Stomach (tissue), 9 donors: ENCODE measurements around the gene DGKD. TPM values are rescaled to one million over a fixed set of nuclear protein-coding genes. Genes with fewer than 3 reads are reported as not detected.

ENCODE experiments used
- DNase-seq, 2 donors: peaks; one replicate each; pipeline versions ENCODE4 v3.0.0 to v3.0.0-alpha.2; 2013 to 2019
- H3K27ac ChIP-seq, 5 donors: fragments of 200-600 bp in 4 of 5; sonication (generic) in 4 of 5; one replicate each; pipeline ENCODE4 v1.5.1; 2013 to 2019; ENCODE audit warnings: mild to moderate bottlenecking in 1 of 5, moderate library complexity in 1 of 5
- H3K27me3 ChIP-seq, 3 donors: fragments of 200-600 bp; sonication (generic); one replicate each; pipeline ENCODE4 v1.5.1; 2017 to 2019; ENCODE audit warnings: mixed run types in 1 of 3
- H3K36me3 ChIP-seq, 4 donors: fragments of 200-600 bp; sonication (generic); 1 replicate in 3 of 4; 2 replicates in 1 of 4; pipeline ENCODE4 v1.5.1; 2016 to 2019
- H3K4me1 ChIP-seq, 4 donors: fragments of 200-600 bp; sonication (generic); one replicate each; pipeline ENCODE4 v1.5.1; 2016 to 2019
- H3K4me3 ChIP-seq, 4 donors: fragments of 200-600 bp; sonication (generic) in 3 of 4; one replicate each; pipeline ENCODE4 v1.5.1; 2016 to 2019; ENCODE audit warnings: mild to moderate bottlenecking in 1 of 4
- H3K9me3 ChIP-seq, 4 donors: fragments of 200-600 bp; sonication (generic); one replicate each; pipeline ENCODE4 v1.5.1; 2016 to 2019
- EP300 ChIP-seq: sonication (generic); formaldehyde crosslinking; IDR thresholded peaks from one replicate; pipeline ENCODE4 v1.6.1; 2017; ENCODE audit warnings: antibody characterized with exemption
- POLR2A ChIP-seq, 4 donors: fragments of 450-650 bp; IDR thresholded peaks; one replicate each; pipeline ENCODE4 v1.6.1; 2016; ENCODE audit warnings: antibody characterized with exemption in 4 of 4, control low read depth in 2 of 4, mild to moderate bottlenecking in 1 of 4, moderate library complexity in 1 of 4
- POLR2AphosphoS5 ChIP-seq, 3 donors: sonication (generic); formaldehyde crosslinking; IDR thresholded peaks; one replicate each; pipeline ENCODE4 v1.6.1; 2016; ENCODE audit warnings: antibody characterized with exemption in 3 of 3
- WGBS, 5 donors: extraction: QIAGEN DNeasy Blood & Tissue Kit in 3 of 5; methylation state at CpG; one replicate each; pipeline versions ENCODE4 v1.1.5 to v1.1.7; 2013 to 2018; 5-methylcytosine and 5-hydroxymethylcytosine counted together
- intact Hi-C: fragments of 100-400 bp; cut with DNase I; formaldehyde crosslinking; loops from one replicate; pipeline ENCODE4 v1.15.1; 2023; ENCODE audit warnings: low total_unique reads
- polyA plus RNA-seq, 3 donors: library from polyadenylated mRNA; stranded (reverse); fragments of 200-250 nt; gene quantifications; one replicate each; pipeline ENCODE4 v1.2.3, GENCODE V29; 2013
- total RNA-seq, 5 donors: library from RNA; depleted of rRNA; stranded (reverse); fragments of >200 nt; gene quantifications; one replicate each; pipeline versions ENCODE4 v1.1.0 to v1.2.3, GENCODE V29; 2014 to 2016
- TF ChIP-seq, protein P1 (sequence below), 7 experiments: fragments of 450-650 bp in 4 of 7; fragments of 200-600 bp in 3 of 7; sonication (generic) in 3 of 7; IDR thresholded peaks; one replicate each; pipeline ENCODE4 v1.5.1; 2016 to 2019; ENCODE audit warnings: antibody characterized with exemption in 7 of 7, control low read depth in 2 of 7, mild to moderate bottlenecking in 1 of 7
- donor health status: healthy with polysubstance abuse.
- donor health status: Bipolar disorder and iron deficiency.
- donor health status: healthy.

The DGKD gene
- total and polyA plus RNA-seq, 8 donors, result 21.9 to 471 (median 202) TPM

DNA sequence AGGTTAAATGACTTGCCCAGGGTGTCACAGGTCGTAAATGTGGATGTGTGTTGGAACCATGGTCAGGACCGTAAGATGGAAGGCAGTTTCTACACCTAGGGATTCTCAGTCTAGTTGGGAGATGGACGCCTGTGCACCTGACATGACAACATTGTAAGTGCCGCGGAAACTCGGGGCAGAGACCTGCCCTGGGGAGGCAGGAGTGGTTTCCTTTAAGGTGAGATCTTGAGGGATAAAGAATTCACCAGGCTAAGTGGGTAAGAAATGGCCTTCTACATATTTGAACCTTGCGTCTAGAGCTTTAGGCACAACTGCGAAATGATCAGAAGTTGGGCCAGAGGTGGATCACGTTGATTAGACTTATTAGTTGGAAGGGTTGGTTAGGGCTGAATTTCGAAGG, 1.6 kb downstream of the DGKD start:
- H3K9me3 ChIP-seq, result no peaks in the 10 kb centered on the region
- no peak for DNase-seq
- intact Hi-C loops, result loop anchor here (10.0 kb wide), 1 partner anchor 89 kb away; no protein-coding TSS in a partner anchor
- no peaks in the 10 kb centered on the region for H3K27me3 ChIP-seq
- WGBS, 5 donors, result 70 to 86% (median 74%) methylated on average over 10 of the region's 10 CpGs
- peak overlapping the region in 1 of 5 donors; percentile 74 for H3K27ac ChIP-seq
- no peaks in the 10 kb centered on the region for H3K36me3 ChIP-seq
- TF ChIP-seq EP300 (no peak), POLR2AphosphoS5 (IDR thresholded peaks at IDR 0.05) (no peak), POLR2A (IDR thresholded peaks at IDR 0.05) (no peak)
- TF ChIP-seq, protein P1, sequence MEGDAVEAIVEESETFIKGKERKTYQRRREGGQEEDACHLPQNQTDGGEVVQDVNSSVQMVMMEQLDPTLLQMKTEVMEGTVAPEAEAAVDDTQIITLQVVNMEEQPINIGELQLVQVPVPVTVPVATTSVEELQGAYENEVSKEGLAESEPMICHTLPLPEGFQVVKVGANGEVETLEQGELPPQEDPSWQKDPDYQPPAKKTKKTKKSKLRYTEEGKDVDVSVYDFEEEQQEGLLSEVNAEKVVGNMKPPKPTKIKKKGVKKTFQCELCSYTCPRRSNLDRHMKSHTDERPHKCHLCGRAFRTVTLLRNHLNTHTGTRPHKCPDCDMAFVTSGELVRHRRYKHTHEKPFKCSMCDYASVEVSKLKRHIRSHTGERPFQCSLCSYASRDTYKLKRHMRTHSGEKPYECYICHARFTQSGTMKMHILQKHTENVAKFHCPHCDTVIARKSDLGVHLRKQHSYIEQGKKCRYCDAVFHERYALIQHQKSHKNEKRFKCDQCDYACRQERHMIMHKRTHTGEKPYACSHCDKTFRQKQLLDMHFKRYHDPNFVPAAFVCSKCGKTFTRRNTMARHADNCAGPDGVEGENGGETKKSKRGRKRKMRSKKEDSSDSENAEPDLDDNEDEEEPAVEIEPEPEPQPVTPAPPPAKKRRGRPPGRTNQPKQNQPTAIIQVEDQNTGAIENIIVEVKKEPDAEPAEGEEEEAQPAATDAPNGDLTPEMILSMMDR (IDR thresholded peaks at IDR 0.05), result no peak
- peaks cover 25 to 64% (median 44%) of the 10 kb centered on the region in 4 donors for H3K4me1 ChIP-seq
- peak overlapping the region; percentile 67 to 98 (median 83) for H3K4me3 ChIP-seq

DNA sequence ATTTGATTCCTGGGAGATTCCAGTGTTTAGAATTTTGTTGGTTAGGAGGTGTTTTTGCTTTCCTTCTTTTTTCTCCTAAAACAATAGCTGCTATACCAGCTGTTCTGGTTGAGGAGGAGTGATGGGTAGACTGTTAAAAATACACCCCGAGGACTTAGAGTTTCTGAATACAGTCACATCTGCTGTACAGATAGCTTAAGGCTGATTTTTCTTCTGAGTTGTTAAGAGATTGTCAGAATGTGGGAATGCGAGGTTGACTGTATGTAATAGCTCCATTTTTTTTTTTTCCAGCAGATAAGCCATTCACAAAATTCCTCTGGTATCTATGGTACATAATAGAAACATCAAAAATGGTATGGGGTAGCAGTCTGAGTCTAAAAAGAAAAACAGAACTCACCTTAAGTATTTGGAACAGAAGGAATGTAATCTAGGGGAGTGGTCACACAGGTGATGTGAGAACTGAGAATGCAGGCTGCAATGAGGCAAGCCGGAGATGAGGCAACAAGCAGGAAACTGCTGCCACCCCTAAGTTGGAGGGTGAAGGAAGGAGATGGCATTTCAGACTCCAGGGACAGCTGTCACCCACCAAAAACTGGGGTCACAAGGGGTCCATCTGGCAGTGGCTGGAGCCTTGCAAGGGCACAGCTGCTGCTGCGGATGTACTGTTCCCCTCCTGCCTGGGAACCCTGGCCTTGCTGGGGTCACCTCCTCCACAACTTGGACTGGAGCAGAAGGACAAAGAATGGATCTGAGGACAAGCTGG, 2.4 kb downstream of the DGKD start:
- WGBS, 5 donors, result 47 to 58% (median 55%) methylated on average over 4 of the region's 4 CpGs
- H3K9me3 ChIP-seq, result no peaks in the 10 kb centered on the region
- intact Hi-C loops, result loop anchor here (10.0 kb wide), 1 partner anchor 88 kb away; no protein-coding TSS in a partner anchor
- TF ChIP-seq EP300 (no peak), POLR2A (IDR thresholded peaks at IDR 0.05) (no peak), POLR2AphosphoS5 (IDR thresholded peaks at IDR 0.05) (no peak)
- TF ChIP-seq, protein P1 (IDR thresholded peaks at IDR 0.05), result no peak
- H3K36me3 ChIP-seq, result no peaks in the 10 kb centered on the region
- H3K4me1 ChIP-seq, result peaks cover 25 to 56% (median 44%) of the 10 kb centered on the region in 4 donors
- peak overlapping the region in 3 of 5 donors; percentile 31 to 74 (median 34) for H3K27ac ChIP-seq
- no peaks in the 10 kb centered on the region for H3K27me3 ChIP-seq
- peak in 1 of 2 donors; percentile 48 for DNase-seq
- peak overlapping the region in 2 of 4 donors; percentile 90 to 98 for H3K4me3 ChIP-seq

DNA sequence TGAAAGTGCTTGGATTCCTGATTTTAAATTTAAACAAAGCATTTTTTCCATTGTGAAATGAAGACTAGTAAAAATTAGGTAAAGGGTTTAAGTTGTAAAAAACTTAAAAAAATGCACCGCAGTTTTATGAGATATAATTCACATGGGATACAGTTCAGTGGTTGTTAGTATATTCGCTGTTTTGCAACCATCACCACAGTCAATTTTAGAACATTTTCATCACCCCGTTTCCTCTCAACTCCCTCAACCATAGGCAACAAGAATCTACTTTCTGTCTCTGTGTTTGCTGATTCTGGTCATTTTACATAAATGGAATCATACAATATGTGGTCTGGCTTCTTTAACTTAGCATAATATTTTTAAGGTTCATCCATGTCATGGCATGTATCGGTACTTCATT, 4.0 kb downstream of the DGKD start:
- H3K27ac ChIP-seq, result no peak overlapping the region
- peaks cover 0 to 4% (median 0%) of the 10 kb centered on the region in 4 donors for H3K36me3 ChIP-seq
- no peaks in the 10 kb centered on the region for H3K27me3 ChIP-seq
- H3K4me3 ChIP-seq, result no peak overlapping the region
- intact Hi-C loops, result loop anchor here (10.0 kb wide), 1 partner anchor 86 kb away; no protein-coding TSS in a partner anchor
- no peak for DNase-seq
- 78 to 91% (median 88%) methylated on average over 4 of the region's 4 CpGs for WGBS, 5 donors
- TF ChIP-seq, protein P1 (IDR thresholded peaks at IDR 0.05), result no peak
- TF ChIP-seq EP300 (no peak), POLR2A (IDR thresholded peaks at IDR 0.05) (no peak), POLR2AphosphoS5 (IDR thresholded peaks at IDR 0.05) (no peak)
- H3K9me3 ChIP-seq, result no peaks in the 10 kb centered on the region
- H3K4me1 ChIP-seq, result peaks cover 21 to 48% (median 38%) of the 10 kb centered on the region in 4 donors

DNA sequence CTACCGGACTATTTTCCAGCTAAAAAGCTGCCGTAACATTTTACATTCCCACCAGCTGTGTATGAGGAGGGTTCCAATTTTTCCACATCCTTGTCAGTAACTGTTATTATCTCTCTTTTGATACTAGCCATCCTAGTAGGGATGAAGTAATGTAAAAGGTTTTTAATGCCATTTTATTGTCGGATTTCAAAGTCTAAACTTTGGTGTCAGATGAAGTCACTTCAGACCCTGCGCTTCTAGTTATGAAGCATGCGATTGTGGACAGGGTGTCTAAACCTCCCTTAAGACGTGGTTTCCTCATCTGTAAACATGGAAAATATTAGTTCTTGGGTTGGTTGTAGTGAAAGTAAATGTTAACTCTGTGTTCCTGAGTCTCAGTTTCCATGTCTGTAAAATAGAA, 4.7 kb downstream of the DGKD start:
- TF ChIP-seq EP300 (no peak), POLR2AphosphoS5 (IDR thresholded peaks at IDR 0.05) (no peak), POLR2A (IDR thresholded peaks at IDR 0.05) (no peak)
- TF ChIP-seq, protein P1 (IDR thresholded peaks at IDR 0.05), result no peak
- no peak for DNase-seq
- Histone ChIP-seq H3K4me3 (no peak overlapping the region), H3K9me3 (peaks cover 0 to 4% (median 2%) of the 10 kb centered on the region in 4 donors), H3K27me3 (no peaks in the 10 kb centered on the region), H3K27ac (no peak overlapping the region), H3K36me3 (peaks cover 0 to 9% (median 5%) of the 10 kb centered on the region in 4 donors), H3K4me1 (peaks cover 15 to 42% (median 32%) of the 10 kb centered on the region in 4 donors)
- intact Hi-C loops, result loop anchor here (10.0 kb wide), 1 partner anchor 86 kb away; no protein-coding TSS in a partner anchor
- WGBS, 5 donors, result 78 to 89% (median 83%) methylated on average over 6 of the region's 6 CpGs
